PC-3 (cell line): ENCODE data around the gene C16orf95. TPM values are rescaled to one million over a fixed set of nuclear protein-coding genes. Genes with fewer than 3 reads are reported as not detected.
"Not testable (repeated sequence)": the region's sequence is repeated elsewhere in the genome, so short reads cannot be mapped to it uniquely, and the experiment has no call there.

ENCODE experiments used
- ATAC-seq: fragments of 200-7000 bp; cut with Tn5 transposase; 2 replicates; pipeline ENCODE4 v1.9.1; 2020; ENCODE audit warnings: mild to moderate bottlenecking, moderate library complexity
- BruUV-seq: library from RNA; stranded (reverse); fragments of 400-500 nt; replicated peaks from 2 replicates; lab custom pipeline; 2021; lab: Mats Ljungman, UMichigan
- CTCF ChIA-PET: fragments of 300-600 bp; sonication (Branson Sonifier 250); formaldehyde crosslinking; loops from one replicate; lab custom pipeline; 2022; ENCODE audit warnings: antibody characterized with exemption; lab: Charles Lee
- POLR2A ChIA-PET: fragments of 300-600 bp; sonication (Branson Sonifier 250); formaldehyde crosslinking; loops from one replicate; lab custom pipeline; 2022; ENCODE audit warnings: antibody characterized with exemption; ENCODE audit not compliant: unreplicated experiment; lab: Charles Lee
- DNase-seq: peaks from one replicate; pipeline ENCODE4 v3.0.0-alpha.2; 2015
- H2AFZ ChIP-seq: fragments of 300-600 bp; sonication (generic); 2 replicates; pipeline ENCODE4 v1.6.0; 2016; ENCODE audit warnings: antibody characterized with exemption, low read length
- H3F3A ChIP-seq: fragments of 300-600 bp; sonication (generic); one replicate; pipeline ENCODE4 v1.6.0; 2017; ENCODE audit warnings: antibody characterized with exemption, low read length, control low read depth, mild to moderate bottlenecking; ENCODE audit not compliant: unreplicated experiment
- H3K27ac ChIP-seq: fragments of 300-600 bp; sonication (generic); 2 replicates; pipeline ENCODE4 v1.5.1; 2016; ENCODE audit warnings: mild to moderate bottlenecking, low read length
- H3K27me3 ChIP-seq: fragments of 300-600 bp; sonication (generic); 2 replicates; pipeline ENCODE4 v1.6.1; 2016; ENCODE audit warnings: low read length, mixed read lengths
- H3K36me3 ChIP-seq: fragments of 300-600 bp; sonication (generic); 2 replicates; pipeline ENCODE4 v1.6.1; 2016; ENCODE audit warnings: low read depth, mixed run types, low read length, mixed read lengths
- H3K4me1 ChIP-seq: fragments of 300-600 bp; sonication (generic); 2 replicates; pipeline ENCODE4 v1.5.1; 2016; ENCODE audit warnings: low read length; ENCODE audit not compliant: insufficient read depth
- H3K4me2 ChIP-seq: fragments of 300-600 bp; sonication (generic); 2 replicates; pipeline ENCODE4 v1.6.0; 2016; ENCODE audit warnings: low read length
- H3K4me3 ChIP-seq: fragments of 300-600 bp; sonication (generic); 2 replicates; pipeline ENCODE4 v1.5.1; 2016; ENCODE audit warnings: mild to moderate bottlenecking, low read length, mixed read lengths
- H3K79me2 ChIP-seq: fragments of 300-600 bp; sonication (generic); 2 replicates; pipeline ENCODE4 v1.6.1; 2017; ENCODE audit warnings: low read length, mixed read lengths
- H3K9ac ChIP-seq: fragments of 300-600 bp; sonication (generic); 2 replicates; pipeline ENCODE4 v1.6.0; 2016; ENCODE audit warnings: mild to moderate bottlenecking, low read length
- H3K9me2 ChIP-seq: fragments of 300-600 bp; sonication (generic); replicated peaks from 2 replicates; pipeline ENCODE4 v1.6.1; 2016; ENCODE audit warnings: mixed run types, low read length, mixed read lengths
- H3K9me3 ChIP-seq: fragments of 300-600 bp; sonication (generic); 2 replicates; pipeline ENCODE4 v1.6.1; 2016; ENCODE audit warnings: low read length, mixed read lengths
- H4K20me1 ChIP-seq: fragments of 300-600 bp; sonication (generic); 2 replicates; pipeline ENCODE4 v1.6.1; 2016; ENCODE audit warnings: low read length, mixed read lengths
- EZH2 ChIP-seq: fragments of 300-600 bp; sonication (generic); IDR thresholded peaks from one replicate; pipeline ENCODE4 v1.6.1; 2017; ENCODE audit warnings: antibody characterized with exemption, mild to moderate bottlenecking, low read length; ENCODE audit not compliant: unreplicated experiment
- EZH2phosphoT487 ChIP-seq: fragments of 300-600 bp; sonication (generic); IDR thresholded peaks from 2 replicates; pipeline ENCODE4 v1.6.1; 2018; ENCODE audit warnings: mild to moderate bottlenecking, antibody characterized with exemption, low read length, borderline replicate concordance
- intact Hi-C: fragments of 100-400 bp; cut with micrococcal nuclease; formaldehyde crosslinking; loops from 2 replicates; pipeline ENCODE4 v1.9.0; 2023
- total RNA-seq: library from RNA; depleted of rRNA; stranded (reverse); fragments of >200 nt; gene quantifications from 2 replicates; pipeline ENCODE4 v1.2.3, GENCODE V29; 2014
- TF ChIP-seq, protein P1 (sequence below): fragments of 300-600 bp; sonication (generic); conservative IDR thresholded peaks from 2 replicates; pipeline ENCODE4 v1.5.1; 2017; ENCODE audit warnings: antibody characterized with exemption, low read depth, mild to moderate bottlenecking, low read length

The C16orf95 gene
- total RNA-seq, 1 experiment from 2014 or later = 2.4 TPM

DNA sequence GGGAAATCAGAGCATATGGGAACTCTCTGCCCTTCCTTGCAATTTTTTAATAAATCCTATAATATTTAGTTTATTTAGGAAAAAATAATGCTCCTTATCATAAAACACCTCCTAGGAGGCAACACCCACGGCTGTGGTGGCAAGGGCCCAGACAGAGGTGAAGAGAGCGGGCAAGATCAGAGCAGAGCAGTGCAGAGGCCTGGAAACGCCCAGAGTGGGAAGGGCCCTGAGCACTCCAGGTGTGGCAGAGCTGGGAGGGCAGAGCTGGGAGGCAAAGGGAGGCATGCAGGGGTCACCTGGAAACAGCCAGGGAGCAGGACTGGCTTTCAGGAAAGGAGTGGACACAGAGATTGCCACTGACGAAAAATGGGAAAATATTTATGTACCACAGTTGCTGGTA, 49.1 kb upstream of the C16orf95 start:
- H2AFZ ChIP-seq = no peak overlapping the region
- CTCF ChIA-PET = no interaction called here
- intact Hi-C loops = no loop called here
- BruUV-seq = no TSS peak
- POLR2A ChIA-PET = no interaction called here
- ATAC-seq (no peak), DNase-seq (no peak)
- no peak overlapping the region for H3K27ac ChIP-seq
- H3K9ac ChIP-seq = no peak overlapping the region
- H3K4me3 ChIP-seq = no peak overlapping the region
- H4K20me1 ChIP-seq = no peaks in the 10 kb centered on the region
- no peaks in the 10 kb centered on the region for H3F3A ChIP-seq
- no peak overlapping the region for H3K4me2 ChIP-seq
- H3K4me1 ChIP-seq = no peaks in the 10 kb centered on the region
- no peaks in the 10 kb centered on the region for H3K36me3 ChIP-seq
- peaks cover 43% of the 10 kb centered on the region for H3K79me2 ChIP-seq
- no peaks in the 10 kb centered on the region for H3K9me2 ChIP-seq
- no peaks in the 10 kb centered on the region for H3K27me3 ChIP-seq
- H3K9me3 ChIP-seq = no peaks in the 10 kb centered on the region
- TF ChIP-seq EZH2phosphoT487 (no peak), EZH2 (no peak)
- TF ChIP-seq, protein P1, sequence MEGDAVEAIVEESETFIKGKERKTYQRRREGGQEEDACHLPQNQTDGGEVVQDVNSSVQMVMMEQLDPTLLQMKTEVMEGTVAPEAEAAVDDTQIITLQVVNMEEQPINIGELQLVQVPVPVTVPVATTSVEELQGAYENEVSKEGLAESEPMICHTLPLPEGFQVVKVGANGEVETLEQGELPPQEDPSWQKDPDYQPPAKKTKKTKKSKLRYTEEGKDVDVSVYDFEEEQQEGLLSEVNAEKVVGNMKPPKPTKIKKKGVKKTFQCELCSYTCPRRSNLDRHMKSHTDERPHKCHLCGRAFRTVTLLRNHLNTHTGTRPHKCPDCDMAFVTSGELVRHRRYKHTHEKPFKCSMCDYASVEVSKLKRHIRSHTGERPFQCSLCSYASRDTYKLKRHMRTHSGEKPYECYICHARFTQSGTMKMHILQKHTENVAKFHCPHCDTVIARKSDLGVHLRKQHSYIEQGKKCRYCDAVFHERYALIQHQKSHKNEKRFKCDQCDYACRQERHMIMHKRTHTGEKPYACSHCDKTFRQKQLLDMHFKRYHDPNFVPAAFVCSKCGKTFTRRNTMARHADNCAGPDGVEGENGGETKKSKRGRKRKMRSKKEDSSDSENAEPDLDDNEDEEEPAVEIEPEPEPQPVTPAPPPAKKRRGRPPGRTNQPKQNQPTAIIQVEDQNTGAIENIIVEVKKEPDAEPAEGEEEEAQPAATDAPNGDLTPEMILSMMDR = no peak

DNA sequence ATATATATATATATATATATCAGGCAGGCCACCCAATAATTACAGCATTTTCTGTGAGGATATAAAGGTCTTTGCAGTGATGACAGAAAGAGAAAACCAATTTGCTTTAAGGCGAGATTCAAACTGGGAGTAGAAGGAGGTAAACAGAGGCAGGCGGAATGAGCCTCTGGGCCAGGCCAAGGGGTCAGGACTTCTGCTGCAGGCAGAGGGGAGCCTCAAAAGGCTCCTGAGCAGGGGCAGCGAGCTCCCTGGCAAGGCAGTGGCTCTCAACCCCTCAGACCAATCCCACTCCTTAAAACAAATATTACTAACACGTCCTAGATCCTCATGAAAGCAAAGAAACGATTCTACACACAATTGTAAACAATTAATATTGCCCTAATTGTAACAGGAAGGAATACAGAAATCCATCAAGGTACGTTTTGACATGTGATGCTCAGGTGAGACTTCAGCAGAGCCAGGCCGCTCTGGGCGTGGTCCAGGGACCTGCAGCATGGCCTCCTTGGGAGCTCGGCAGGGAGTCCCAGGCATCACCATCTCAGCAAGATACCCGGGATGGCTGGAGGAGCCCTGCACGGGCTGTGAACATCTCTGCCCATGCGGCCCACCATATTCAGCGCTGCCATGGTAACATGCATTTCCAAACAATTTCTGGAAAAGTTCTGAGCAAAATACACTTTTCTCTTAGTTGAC, 48.0 kb upstream of the C16orf95 start:
- Histone ChIP-seq H3K4me3 (no peak overlapping the region), H3K36me3 (no peaks in the 10 kb centered on the region), H2AFZ (no peak overlapping the region), H4K20me1 (no peaks in the 10 kb centered on the region), H3K27me3 (no peaks in the 10 kb centered on the region), H3K9ac (no peak overlapping the region), H3K4me2 (no peak overlapping the region), H3F3A (no peaks in the 10 kb centered on the region), H3K9me3 (no peaks in the 10 kb centered on the region), H3K9me2 (no peaks in the 10 kb centered on the region), H3K79me2 (peaks cover 32% of the 10 kb centered on the region; the same call in 1 of the 2 replicates), H3K27ac (no peak overlapping the region), H3K4me1 (no peaks in the 10 kb centered on the region)
- CTCF ChIA-PET = no interaction called here
- ATAC-seq (no peak), DNase-seq (no peak)
- intact Hi-C loops = no loop called here
- POLR2A ChIA-PET = no interaction called here
- no TSS peak for BruUV-seq
- TF ChIP-seq, protein P1 = no peak
- TF ChIP-seq EZH2 (no peak), EZH2phosphoT487 (no peak)

- peaks cover 23% of the 10 kb centered on the region; the same call in 1 of the 2 replicates for H3K79me2 ChIP-seq
Observed at GRCh38 chr16:87363771-87364455, 46.7 kb upstream of the C16orf95 start.

GRCh38 chr16:87362828-87363559, 45.8 kb upstream of the C16orf95 start:
- POLR2A ChIA-PET, H3K4me2 ChIP-seq, intact Hi-C loops, CTCF ChIA-PET, DNase-seq, H3F3A ChIP-seq, H3K27me3 ChIP-seq, H3K4me1 ChIP-seq, H3K36me3 ChIP-seq, H3K9ac ChIP-seq, H4K20me1 ChIP-seq, H3K9me2 ChIP-seq, H2AFZ ChIP-seq, H3K9me3 ChIP-seq, H3K27ac ChIP-seq, BruUV-seq, H3K4me3 ChIP-seq, ATAC-seq: not testable (repeated sequence)
- peaks cover 23% of the 10 kb centered on the region; the same call in 1 of the 2 replicates for H3K79me2 ChIP-seq

More at GRCh38 chr16:87363771-87364455, 46.7 kb upstream of the C16orf95 start:
- no peaks in the 10 kb centered on the region for H4K20me1 ChIP-seq
- ATAC-seq (no peak), DNase-seq (no peak)
- no TSS peak for BruUV-seq
- H3K36me3 ChIP-seq = no peaks in the 10 kb centered on the region; the same call in 1 of the 2 replicates
- H3K27me3 ChIP-seq = no peaks in the 10 kb centered on the region
- H3K27ac ChIP-seq = no peak overlapping the region
- ChIA-PET CTCF (no interaction called here), POLR2A (no interaction called here)
- no peak for TF ChIP-seq EZH2phosphoT487
- H3K9ac ChIP-seq = no peak overlapping the region
- no peak overlapping the region for H3K4me3 ChIP-seq
- no peaks in the 10 kb centered on the region for H3K9me2 ChIP-seq
- H2AFZ ChIP-seq = no peak overlapping the region
- intact Hi-C loops = no loop called here
- no peaks in the 10 kb centered on the region for H3F3A ChIP-seq
- H3K4me1 ChIP-seq = no peaks in the 10 kb centered on the region
- no peak overlapping the region for H3K4me2 ChIP-seq
- H3K9me3 ChIP-seq = no peaks in the 10 kb centered on the region
